HEK293T (cell line): ENCODE measurements around the gene MBOAT2.
"Not testable (repeated sequence)": the region's sequence is repeated elsewhere in the genome, so short reads cannot be mapped to it uniquely, and the experiment has no call there.

Experiments used
- CTCF ChIA-PET: fragments of 350-600 bp; formaldehyde crosslinking; extraction: SDS; loops from one replicate; lab custom pipeline; 2021; ENCODE audit warnings: antibody characterized with exemption, inconsistent platforms; lab: Yijun Ruan, JAX
- POLR2A ChIA-PET: fragments of 350-600 bp; formaldehyde crosslinking; extraction: SDS; loops from one replicate; lab custom pipeline; 2020; ENCODE audit warnings: antibody characterized with exemption, inconsistent platforms; lab: Yijun Ruan, JAX
- DNase-seq: peaks from one replicate; pipeline ENCODE4 v3.0.0; 2012; ENCODE audit warnings: mixed read lengths; ENCODE audit errors: extremely low spot score
- ARNT ChIP-seq: fragments of 450-650 bp; IDR thresholded peaks from 2 replicates; pipeline ENCODE4 v1.6.1; 2017; ENCODE audit warnings: mild to moderate bottlenecking
- BHLHE40 ChIP-seq: fragments of 450-650 bp; IDR thresholded peaks from 2 replicates; pipeline ENCODE4 v1.6.1; 2016; ENCODE audit warnings: mild to moderate bottlenecking, moderate library complexity, borderline replicate concordance
- CTBP1 ChIP-seq: fragments of 450-650 bp; IDR thresholded peaks from 2 replicates; pipeline ENCODE4 v1.6.1; 2016; ENCODE audit warnings: borderline replicate concordance
- ELF4 ChIP-seq: fragments of 450-650 bp; IDR thresholded peaks from 2 replicates; pipeline ENCODE4 v1.6.1; 2017; ENCODE audit warnings: antibody characterized with exemption
- FOXA1 ChIP-seq: fragments of 450-650 bp; IDR thresholded peaks from 2 replicates; pipeline ENCODE4 v1.6.1; 2016; ENCODE audit warnings: mild to moderate bottlenecking
- FOXK2 ChIP-seq: fragments of 450-650 bp; IDR thresholded peaks from 2 replicates; pipeline ENCODE4 v1.6.1; 2016; ENCODE audit warnings: mild to moderate bottlenecking
- FOXM1 ChIP-seq: fragments of 450-650 bp; IDR thresholded peaks from 2 replicates; pipeline ENCODE4 v1.6.1; 2017; ENCODE audit warnings: mild to moderate bottlenecking, borderline replicate concordance
- HDGF ChIP-seq: fragments of 450-650 bp; IDR thresholded peaks from 2 replicates; pipeline ENCODE4 v1.6.1; 2017; ENCODE audit warnings: antibody characterized with exemption, borderline replicate concordance
- L3MBTL2 ChIP-seq: fragments of 450-650 bp; conservative IDR thresholded peaks from 2 replicates; pipeline ENCODE4 v1.6.1; 2016; ENCODE audit warnings: mild to moderate bottlenecking
- LEF1 ChIP-seq: fragments of 450-650 bp; IDR thresholded peaks from 2 replicates; pipeline ENCODE4 v1.6.1; 2017; ENCODE audit warnings: mild to moderate bottlenecking, borderline replicate concordance
- NFRKB ChIP-seq: fragments of 450-650 bp; IDR thresholded peaks from 2 replicates; pipeline ENCODE4 v1.6.1; 2016; ENCODE audit warnings: mild to moderate bottlenecking, moderate library complexity
- PKNOX1 ChIP-seq: fragments of 450-650 bp; IDR thresholded peaks from 2 replicates; pipeline ENCODE4 v1.6.1; 2016
- SP1 ChIP-seq: fragments of 450-650 bp; IDR thresholded peaks from 2 replicates; pipeline ENCODE4 v1.6.1; 2017
- SUZ12 ChIP-seq: fragments of 450-650 bp; IDR thresholded peaks from 2 replicates; pipeline ENCODE4 v1.6.1; 2016; ENCODE audit warnings: mild to moderate bottlenecking
- TARDBP ChIP-seq: fragments of 450-650 bp; IDR thresholded peaks from 2 replicates; pipeline ENCODE4 v1.6.1; 2016
- ZNF384 ChIP-seq: fragments of 450-650 bp; IDR thresholded peaks from 2 replicates; pipeline ENCODE4 v1.6.1; 2016

Gene MBOAT2

GRCh38 chr2:8932702-8933101, 70.8 kb downstream of the MBOAT2 start:
- CTCF ChIA-PET = no interaction called here
- POLR2A ChIA-PET = no interaction called here
- DNase-seq = no peak
- TF ChIP-seq ARNT (no peak), L3MBTL2 (no peak), NFRKB (no peak), BHLHE40 (no peak), SUZ12 (no peak), ZNF384 (no peak), ELF4 (no peak), CTBP1 (no peak), HDGF (no peak)

GRCh38 chr2:8930185-8930584, 73.3 kb downstream of the MBOAT2 start:
- DNase-seq, POLR2A ChIA-PET, CTCF ChIA-PET: not testable (repeated sequence)

GRCh38 chr2:8929128-8929527, 74.4 kb downstream of the MBOAT2 start:
- POLR2A ChIA-PET = no interaction called here
- no peak for DNase-seq
- TF ChIP-seq FOXK2 (no peak), ZNF384 (no peak), PKNOX1 (no peak), BHLHE40 (no peak), CTBP1 (no peak), LEF1 (no peak), ARNT (no peak), SUZ12 (no peak), ELF4 (no peak), L3MBTL2 (no peak), HDGF (no peak), FOXM1 (no peak), TARDBP (no peak), NFRKB (no peak), SP1 (no peak), FOXA1 (no peak)
- CTCF ChIA-PET = no interaction called here

GRCh38 chr2:8927510-8928455, 75.7 kb downstream of the MBOAT2 start:
- ChIA-PET POLR2A (no interaction called here), CTCF (interaction anchor here (0.6 kb wide), 1 partner anchor 224 kb away, joined by 4 read pairs; no protein-coding TSS in a partner anchor)
- TF ChIP-seq FOXM1 (no peak), L3MBTL2 (no peak), SUZ12 (no peak), SP1 (no peak), NFRKB (no peak), FOXK2 (no peak), ELF4 (no peak), HDGF (no peak), ARNT (no peak), BHLHE40 (no peak), TARDBP (no peak), LEF1 (no peak)
- no peak for DNase-seq

- CTCF ChIA-PET = no interaction called here
- POLR2A ChIA-PET = no interaction called here
- TF ChIP-seq FOXA1 (no peak), FOXK2 (no peak), TARDBP (no peak), ARNT (no peak), L3MBTL2 (no peak), BHLHE40 (no peak), FOXM1 (no peak), SUZ12 (no peak), LEF1 (no peak), SP1 (no peak), PKNOX1 (no peak), CTBP1 (no peak), NFRKB (no peak), ZNF384 (no peak)
- no peak for DNase-seq
Observed at GRCh38 chr2:8926356-8926755, 77.1 kb downstream of the MBOAT2 start.

GRCh38 chr2:8925411-8925810, 78.1 kb downstream of the MBOAT2 start:
- CTCF ChIA-PET = no interaction called here
- DNase-seq = no peak
- POLR2A ChIA-PET = no interaction called here
- TF ChIP-seq ARNT (no peak), HDGF (no peak), SP1 (no peak), L3MBTL2 (no peak), LEF1 (no peak), ZNF384 (no peak), NFRKB (no peak), CTBP1 (no peak), BHLHE40 (no peak)

- CTCF ChIA-PET = no interaction called here
Observed at GRCh38 chr2:8923183-8923582, 80.3 kb downstream of the MBOAT2 start.

More at GRCh38 chr2:8923183-8923582, 80.3 kb downstream of the MBOAT2 start:
- POLR2A ChIA-PET = no interaction called here
- TF ChIP-seq HDGF (no peak), SUZ12 (no peak), TARDBP (no peak), FOXK2 (no peak), FOXA1 (no peak), BHLHE40 (no peak), SP1 (no peak), NFRKB (no peak), CTBP1 (no peak)
- DNase-seq = no peak
